Measurements from ENCODE around the gene INTU. TPM values are rescaled to one million over a fixed set of nuclear protein-coding genes. Genes with fewer than 3 reads are reported as not detected.

Gene INTU
- total RNA-seq, 1 donor from 2014 or later: 18.8 TPM

DNA sequence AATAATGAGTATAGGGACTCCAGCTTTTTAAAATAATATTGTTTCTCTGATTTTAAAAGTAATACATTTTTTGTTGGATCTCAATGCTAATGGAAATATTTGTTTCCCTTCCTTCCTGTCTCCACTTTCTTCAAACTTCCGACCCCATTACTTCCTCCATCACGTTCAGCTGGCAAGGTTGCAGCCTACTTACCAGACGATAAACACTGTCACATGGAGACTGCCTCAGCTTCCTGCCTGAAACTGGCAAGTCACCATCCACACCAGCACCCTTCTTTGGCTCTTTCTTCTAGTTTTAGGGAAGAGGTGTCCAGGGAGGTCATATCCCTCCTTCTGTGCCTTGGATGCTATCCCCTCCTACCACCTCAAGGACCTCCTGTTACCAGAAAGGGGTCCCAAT, 3.4 kb upstream of the INTU start:
- Mint-ChIP-seq H3K4me3 (ENCODE audit: low read depth) (no peak overlapping the region), H3K36me3 (ENCODE audit: insufficient read depth) (no peaks in the 10 kb centered on the region), H3K9me3 (ENCODE audit: low read depth) (no peaks in the 10 kb centered on the region), H3K4me1 (ENCODE audit: low read depth) (peaks cover 6% of the 10 kb centered on the region), H3K27me3 (peaks cover 15% of the 10 kb centered on the region), H3K27ac (no peak overlapping the region)
- TF ChIP-seq, protein P1, sequence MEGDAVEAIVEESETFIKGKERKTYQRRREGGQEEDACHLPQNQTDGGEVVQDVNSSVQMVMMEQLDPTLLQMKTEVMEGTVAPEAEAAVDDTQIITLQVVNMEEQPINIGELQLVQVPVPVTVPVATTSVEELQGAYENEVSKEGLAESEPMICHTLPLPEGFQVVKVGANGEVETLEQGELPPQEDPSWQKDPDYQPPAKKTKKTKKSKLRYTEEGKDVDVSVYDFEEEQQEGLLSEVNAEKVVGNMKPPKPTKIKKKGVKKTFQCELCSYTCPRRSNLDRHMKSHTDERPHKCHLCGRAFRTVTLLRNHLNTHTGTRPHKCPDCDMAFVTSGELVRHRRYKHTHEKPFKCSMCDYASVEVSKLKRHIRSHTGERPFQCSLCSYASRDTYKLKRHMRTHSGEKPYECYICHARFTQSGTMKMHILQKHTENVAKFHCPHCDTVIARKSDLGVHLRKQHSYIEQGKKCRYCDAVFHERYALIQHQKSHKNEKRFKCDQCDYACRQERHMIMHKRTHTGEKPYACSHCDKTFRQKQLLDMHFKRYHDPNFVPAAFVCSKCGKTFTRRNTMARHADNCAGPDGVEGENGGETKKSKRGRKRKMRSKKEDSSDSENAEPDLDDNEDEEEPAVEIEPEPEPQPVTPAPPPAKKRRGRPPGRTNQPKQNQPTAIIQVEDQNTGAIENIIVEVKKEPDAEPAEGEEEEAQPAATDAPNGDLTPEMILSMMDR (IDR thresholded peaks at IDR 0.05; ENCODE audit: unreplicated experiment): no peak
- no peak for DNase-seq (ENCODE audit: low spot score, unreplicated experiment)

DNA sequence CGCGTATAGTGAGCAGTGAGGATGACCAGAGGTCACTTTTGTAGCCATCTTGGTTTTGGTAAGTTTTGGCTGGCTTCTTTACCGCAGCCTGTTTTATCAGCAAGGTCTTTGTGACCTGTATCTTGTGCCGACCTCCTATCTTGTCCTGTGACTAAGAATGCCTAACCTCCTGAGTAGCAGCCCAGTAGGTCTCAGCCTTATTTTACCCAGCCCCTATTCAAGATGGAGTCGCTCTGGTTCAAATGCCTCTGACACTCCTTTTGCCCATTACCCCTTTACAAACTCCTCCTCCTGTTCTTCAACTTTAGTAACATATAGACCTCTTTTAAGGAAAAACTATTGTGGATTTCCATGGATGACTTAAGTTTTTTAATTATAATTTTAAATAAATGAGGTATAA, 2.6 kb upstream of the INTU start:
- DNase-seq (ENCODE audit: low spot score, unreplicated experiment): no peak
- peaks cover 9% of the 10 kb centered on the region for H3K27me3 Mint-ChIP-seq
- no peaks in the 10 kb centered on the region for H3K9me3 Mint-ChIP-seq (ENCODE audit: low read depth)
- H3K36me3 Mint-ChIP-seq (ENCODE audit: insufficient read depth): no peaks in the 10 kb centered on the region
- H3K27ac Mint-ChIP-seq: no peak overlapping the region
- no peak overlapping the region for H3K4me3 Mint-ChIP-seq (ENCODE audit: low read depth)
- H3K4me1 Mint-ChIP-seq (ENCODE audit: low read depth): peaks cover 6% of the 10 kb centered on the region
- TF ChIP-seq, protein P1 (IDR thresholded peaks at IDR 0.05; ENCODE audit: unreplicated experiment): no peak

DNA sequence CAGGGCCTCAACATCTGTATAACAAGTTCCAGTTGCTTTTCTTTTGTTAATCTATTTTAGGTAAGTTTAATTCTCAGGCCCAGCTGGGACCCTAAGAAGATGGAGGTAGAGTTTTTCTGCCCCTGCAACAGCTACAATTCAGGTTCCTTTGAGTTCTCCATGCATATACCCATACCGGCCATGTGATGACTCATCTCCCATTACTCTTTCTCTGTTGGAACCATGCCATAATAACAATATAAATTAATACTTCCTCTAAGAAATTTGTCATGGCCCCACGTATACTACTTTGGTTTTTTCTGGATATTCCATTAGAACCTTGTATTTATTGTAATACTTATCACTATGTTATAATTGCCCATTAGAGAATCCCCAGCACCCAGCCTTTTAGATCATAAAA, 1.3 kb upstream of the INTU start:
- H3K27me3 Mint-ChIP-seq: peaks cover 8% of the 10 kb centered on the region
- no peak for DNase-seq (ENCODE audit: low spot score, unreplicated experiment)
- no peaks in the 10 kb centered on the region for H3K36me3 Mint-ChIP-seq (ENCODE audit: insufficient read depth)
- H3K9me3 Mint-ChIP-seq (ENCODE audit: low read depth): no peaks in the 10 kb centered on the region
- H3K4me1 Mint-ChIP-seq (ENCODE audit: low read depth): peaks cover 6% of the 10 kb centered on the region
- no peak overlapping the region for H3K4me3 Mint-ChIP-seq (ENCODE audit: low read depth)
- H3K27ac Mint-ChIP-seq: no peak overlapping the region
- TF ChIP-seq, protein P1 (IDR thresholded peaks at IDR 0.05; ENCODE audit: unreplicated experiment): no peak

DNA sequence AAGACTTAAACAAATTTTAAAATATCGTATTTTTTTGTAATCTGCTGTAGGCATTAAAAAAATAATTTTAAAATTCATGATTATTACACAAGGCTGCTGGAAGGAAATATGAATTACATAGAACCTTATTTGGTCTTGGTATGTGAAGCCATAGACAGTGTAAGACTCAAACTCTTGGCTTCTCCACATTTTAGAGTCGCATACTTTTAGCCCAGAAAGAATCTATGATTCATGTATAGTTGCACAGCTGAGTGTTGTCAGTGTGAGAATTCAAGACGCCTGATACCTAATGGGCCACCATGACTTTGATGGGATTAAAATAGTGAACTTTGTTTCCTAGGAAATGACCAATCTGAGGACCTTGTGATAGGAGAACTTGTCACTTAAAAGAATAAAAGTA, 1.4 kb downstream of the INTU start:
- Mint-ChIP-seq H3K4me3 (ENCODE audit: low read depth) (peak overlapping the region; percentile 99), H3K36me3 (ENCODE audit: insufficient read depth) (peaks cover 2% of the 10 kb centered on the region), H3K9me3 (ENCODE audit: low read depth) (no peaks in the 10 kb centered on the region), H3K27me3 (peaks cover 2% of the 10 kb centered on the region), H3K4me1 (ENCODE audit: low read depth) (peaks cover 6% of the 10 kb centered on the region), H3K27ac (no peak overlapping the region)
- no peak for DNase-seq (ENCODE audit: low spot score, unreplicated experiment)
- TF ChIP-seq, protein P1 (IDR thresholded peaks at IDR 0.05; ENCODE audit: unreplicated experiment): no peak

DNA sequence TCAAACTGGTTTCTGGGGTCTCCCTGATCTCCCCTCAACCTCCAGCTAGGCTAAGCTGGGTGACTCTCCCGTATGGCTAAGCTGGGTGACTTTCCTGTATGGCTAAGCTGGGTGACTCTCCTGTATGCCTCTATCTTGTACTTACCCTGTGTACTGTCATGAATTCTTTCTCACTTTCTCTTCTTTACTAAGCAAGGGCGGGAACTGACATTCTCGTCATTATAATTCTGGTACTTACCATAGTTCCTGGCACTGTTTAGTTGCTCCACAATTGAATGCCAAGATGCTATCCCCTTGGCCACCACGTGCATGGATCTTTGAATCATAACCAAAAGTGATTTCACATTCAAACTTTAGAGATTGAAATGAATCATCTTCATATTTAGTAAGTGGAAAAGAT, 8.8 kb downstream of the INTU start:
- Mint-ChIP-seq H3K4me3 (ENCODE audit: low read depth) (no peak overlapping the region), H3K36me3 (ENCODE audit: insufficient read depth) (peaks cover 17% of the 10 kb centered on the region), H3K9me3 (ENCODE audit: low read depth) (no peaks in the 10 kb centered on the region), H3K27ac (no peak overlapping the region), H3K4me1 (ENCODE audit: low read depth) (no peaks in the 10 kb centered on the region), H3K27me3 (no peaks in the 10 kb centered on the region)
- DNase-seq (ENCODE audit: low spot score, unreplicated experiment): no peak
- TF ChIP-seq, protein P1 (IDR thresholded peaks at IDR 0.05; ENCODE audit: unreplicated experiment): no peak
